ENCODE measurements around the gene SYS1.

Gene SYS1

DNA sequence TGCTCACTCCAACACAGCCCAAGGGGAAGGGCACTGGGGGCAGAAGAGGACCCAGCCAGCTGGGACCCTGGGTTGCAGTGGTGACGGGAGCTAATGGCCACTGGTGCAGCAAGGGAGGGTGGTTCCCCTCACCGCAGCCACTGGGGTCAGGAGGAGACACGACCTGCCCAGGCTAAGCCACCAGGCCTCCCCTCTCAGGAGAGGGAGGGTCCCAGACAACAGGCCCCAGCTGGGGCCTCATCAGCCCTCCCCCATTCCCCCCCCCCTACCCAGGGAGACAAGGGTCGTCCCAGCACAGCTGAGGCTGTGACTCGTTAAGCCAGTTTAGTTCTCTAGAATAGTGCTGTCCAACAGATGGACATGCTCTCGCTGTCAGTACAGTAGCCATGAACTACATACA, 37.6 kb upstream of the SYS1 start:
- no peaks in the 10 kb centered on the region for H3K27me3 ChIP-seq (replicated peaks; ENCODE audit: control insufficient read depth, insufficient read depth, low read length)
- DNase-seq (ENCODE audit: extremely low read depth, insufficient read length) = no peak
- no peaks in the 10 kb centered on the region; the same call in 1 of the 2 replicates for H3K36me3 ChIP-seq (ENCODE audit: control insufficient read depth, insufficient read depth, low read length)
- TF ChIP-seq, protein P1, sequence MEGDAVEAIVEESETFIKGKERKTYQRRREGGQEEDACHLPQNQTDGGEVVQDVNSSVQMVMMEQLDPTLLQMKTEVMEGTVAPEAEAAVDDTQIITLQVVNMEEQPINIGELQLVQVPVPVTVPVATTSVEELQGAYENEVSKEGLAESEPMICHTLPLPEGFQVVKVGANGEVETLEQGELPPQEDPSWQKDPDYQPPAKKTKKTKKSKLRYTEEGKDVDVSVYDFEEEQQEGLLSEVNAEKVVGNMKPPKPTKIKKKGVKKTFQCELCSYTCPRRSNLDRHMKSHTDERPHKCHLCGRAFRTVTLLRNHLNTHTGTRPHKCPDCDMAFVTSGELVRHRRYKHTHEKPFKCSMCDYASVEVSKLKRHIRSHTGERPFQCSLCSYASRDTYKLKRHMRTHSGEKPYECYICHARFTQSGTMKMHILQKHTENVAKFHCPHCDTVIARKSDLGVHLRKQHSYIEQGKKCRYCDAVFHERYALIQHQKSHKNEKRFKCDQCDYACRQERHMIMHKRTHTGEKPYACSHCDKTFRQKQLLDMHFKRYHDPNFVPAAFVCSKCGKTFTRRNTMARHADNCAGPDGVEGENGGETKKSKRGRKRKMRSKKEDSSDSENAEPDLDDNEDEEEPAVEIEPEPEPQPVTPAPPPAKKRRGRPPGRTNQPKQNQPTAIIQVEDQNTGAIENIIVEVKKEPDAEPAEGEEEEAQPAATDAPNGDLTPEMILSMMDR (IDR thresholded peaks at IDR 0.05; ENCODE audit: insufficient read depth, low read length, poor library complexity, severe bottlenecking) = no peak
- H3K4me3 ChIP-seq (replicated peaks; ENCODE audit: low read depth, low read length) = no peak overlapping the region

DNA sequence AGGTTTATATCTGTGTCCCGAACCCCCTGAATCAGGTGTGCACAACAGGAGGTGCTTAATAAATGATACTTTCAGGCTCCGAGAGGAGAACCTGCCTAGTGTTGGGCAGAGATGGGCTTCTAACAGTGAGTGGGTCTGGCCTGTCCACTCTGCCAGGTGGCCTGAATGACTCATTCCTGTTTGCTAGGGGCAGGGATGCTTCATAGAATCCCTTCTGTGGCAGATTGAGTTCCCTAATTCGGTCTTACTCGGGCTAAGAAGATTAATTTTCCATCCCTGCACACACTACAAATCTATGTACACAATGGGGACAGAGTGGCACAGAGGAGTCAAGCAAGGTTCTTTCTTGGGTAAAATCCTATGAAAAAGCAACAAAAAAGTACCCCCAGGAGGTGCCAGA, 34.5 kb upstream of the SYS1 start:
- DNase-seq (ENCODE audit: extremely low read depth, insufficient read length) = no peak
- TF ChIP-seq, protein P1 (IDR thresholded peaks at IDR 0.05; ENCODE audit: insufficient read depth, low read length, poor library complexity, severe bottlenecking) = no peak
- no peaks in the 10 kb centered on the region for H3K27me3 ChIP-seq (replicated peaks; ENCODE audit: control insufficient read depth, insufficient read depth, low read length)
- no peaks in the 10 kb centered on the region; the same call in 1 of the 2 replicates for H3K36me3 ChIP-seq (ENCODE audit: control insufficient read depth, insufficient read depth, low read length)
- no peak overlapping the region for H3K4me3 ChIP-seq (replicated peaks; ENCODE audit: low read depth, low read length)

GRCh38 chr20:45329497-45330319, 33.2 kb upstream of the SYS1 start:
- no peak for DNase-seq (ENCODE audit: extremely low read depth, insufficient read length)
- TF ChIP-seq, protein P1 (IDR thresholded peaks at IDR 0.05; ENCODE audit: insufficient read depth, low read length, poor library complexity, severe bottlenecking) = no peak
- no peaks in the 10 kb centered on the region; the same call in 1 of the 2 replicates for H3K36me3 ChIP-seq (ENCODE audit: control insufficient read depth, insufficient read depth, low read length)
- no peak overlapping the region for H3K4me3 ChIP-seq (replicated peaks; ENCODE audit: low read depth, low read length)
- no peaks in the 10 kb centered on the region for H3K27me3 ChIP-seq (replicated peaks; ENCODE audit: control insufficient read depth, insufficient read depth, low read length)

- no peaks in the 10 kb centered on the region for H3K27me3 ChIP-seq (replicated peaks; ENCODE audit: control insufficient read depth, insufficient read depth, low read length)
- TF ChIP-seq, protein P1 (IDR thresholded peaks at IDR 0.05; ENCODE audit: insufficient read depth, low read length, poor library complexity, severe bottlenecking) = no peak
- H3K36me3 ChIP-seq (ENCODE audit: control insufficient read depth, insufficient read depth, low read length) = no peaks in the 10 kb centered on the region
- no peak overlapping the region for H3K4me3 ChIP-seq (replicated peaks; ENCODE audit: low read depth, low read length)
- DNase-seq (ENCODE audit: extremely low read depth, insufficient read length) = no peak
Measured at GRCh38 chr20:45330476-45330875, 32.5 kb upstream of the SYS1 start.

DNA sequence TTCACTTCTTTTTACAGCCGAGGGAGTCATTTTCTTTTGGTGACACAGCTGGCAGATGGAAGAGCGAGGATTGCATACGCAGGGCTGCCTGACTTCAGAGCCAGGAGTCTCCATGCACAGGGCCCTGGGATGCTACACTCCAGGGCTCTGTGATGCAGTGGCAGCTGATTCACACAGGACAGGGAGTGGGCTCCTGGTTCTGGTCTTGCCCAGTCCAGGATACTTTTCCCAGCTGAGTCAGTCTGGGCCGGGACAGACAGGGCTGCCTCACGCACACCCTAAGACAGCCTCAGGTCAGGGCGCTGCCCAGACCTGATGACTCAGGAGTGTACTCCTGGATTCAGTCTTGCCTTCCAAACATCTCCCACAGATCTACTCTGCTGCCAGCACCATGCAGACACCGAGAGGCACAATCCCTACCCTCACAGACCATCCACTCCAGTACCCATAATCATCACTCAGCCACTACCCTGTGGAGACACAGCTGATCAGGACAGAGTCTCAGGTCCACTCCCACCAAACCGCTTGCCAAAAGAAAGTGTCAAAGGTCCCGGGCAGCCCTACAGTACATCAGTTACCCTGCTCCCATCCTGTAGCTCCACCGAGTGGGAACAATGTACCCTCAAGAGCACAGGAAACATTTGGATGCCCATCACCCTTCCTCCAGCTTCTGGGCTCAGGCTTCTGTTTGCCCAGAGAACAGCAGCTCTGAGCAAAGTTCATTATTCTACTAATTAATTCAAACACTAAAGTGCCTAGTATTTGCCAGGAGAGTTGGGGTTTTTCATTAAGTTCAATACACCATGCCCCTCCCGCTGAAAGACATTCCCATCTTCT, 26.2 kb upstream of the SYS1 start:
- H3K36me3 ChIP-seq (ENCODE audit: control insufficient read depth, insufficient read depth, low read length) = no peaks in the 10 kb centered on the region

More for the DNA sequence above, 26.2 kb upstream of the SYS1 start:
- TF ChIP-seq, protein P1 (IDR thresholded peaks at IDR 0.05; ENCODE audit: insufficient read depth, low read length, poor library complexity, severe bottlenecking) = no peak
- no peak for DNase-seq (ENCODE audit: extremely low read depth, insufficient read length)
- no peaks in the 10 kb centered on the region; the same call in 1 of the 2 replicates for H3K27me3 ChIP-seq (replicated peaks; ENCODE audit: control insufficient read depth, insufficient read depth, low read length)
- no peak overlapping the region for H3K4me3 ChIP-seq (replicated peaks; ENCODE audit: low read depth, low read length)
